ENCODE data around the gene MIA.

DNA sequence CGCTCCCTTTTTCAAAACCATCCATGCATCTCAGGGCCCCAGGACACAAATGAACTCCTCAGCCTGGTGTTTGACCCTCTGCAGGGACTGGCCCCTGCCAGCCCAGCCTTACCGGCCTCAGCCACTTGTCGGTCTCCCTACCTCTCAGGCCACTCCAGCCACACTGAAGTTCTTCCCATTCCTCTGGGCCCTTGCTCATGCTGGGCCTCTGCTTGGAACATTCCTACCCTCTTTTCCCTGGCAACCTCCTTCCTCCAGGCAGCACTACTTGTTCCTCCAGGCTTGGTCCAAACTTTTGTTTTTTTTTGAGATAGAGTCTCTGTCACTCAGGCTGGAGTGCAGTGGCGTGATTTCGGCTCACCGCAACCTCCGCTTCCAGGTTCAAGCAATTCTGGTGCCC, 16.0 kb downstream of the MIA start:
- TF ChIP-seq POLR2A (IDR thresholded peaks at IDR 0.05; ENCODE audit: low read depth) (no peak), POLR2AphosphoS5 (IDR thresholded peaks at IDR 0.05) (no peak), EP300 (IDR thresholded peaks at IDR 0.05) (no peak)
- TF ChIP-seq, protein P1, sequence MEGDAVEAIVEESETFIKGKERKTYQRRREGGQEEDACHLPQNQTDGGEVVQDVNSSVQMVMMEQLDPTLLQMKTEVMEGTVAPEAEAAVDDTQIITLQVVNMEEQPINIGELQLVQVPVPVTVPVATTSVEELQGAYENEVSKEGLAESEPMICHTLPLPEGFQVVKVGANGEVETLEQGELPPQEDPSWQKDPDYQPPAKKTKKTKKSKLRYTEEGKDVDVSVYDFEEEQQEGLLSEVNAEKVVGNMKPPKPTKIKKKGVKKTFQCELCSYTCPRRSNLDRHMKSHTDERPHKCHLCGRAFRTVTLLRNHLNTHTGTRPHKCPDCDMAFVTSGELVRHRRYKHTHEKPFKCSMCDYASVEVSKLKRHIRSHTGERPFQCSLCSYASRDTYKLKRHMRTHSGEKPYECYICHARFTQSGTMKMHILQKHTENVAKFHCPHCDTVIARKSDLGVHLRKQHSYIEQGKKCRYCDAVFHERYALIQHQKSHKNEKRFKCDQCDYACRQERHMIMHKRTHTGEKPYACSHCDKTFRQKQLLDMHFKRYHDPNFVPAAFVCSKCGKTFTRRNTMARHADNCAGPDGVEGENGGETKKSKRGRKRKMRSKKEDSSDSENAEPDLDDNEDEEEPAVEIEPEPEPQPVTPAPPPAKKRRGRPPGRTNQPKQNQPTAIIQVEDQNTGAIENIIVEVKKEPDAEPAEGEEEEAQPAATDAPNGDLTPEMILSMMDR (IDR thresholded peaks at IDR 0.05) = no peak
